Ishikawa (cell line): ENCODE results near the gene MRPS9.

ENCODE experiments used
- CEBPB ChIP-seq: IDR thresholded peaks from 2 replicates; pipeline ENCODE4 v1.6.1; 2012
- CREB1 ChIP-seq: IDR thresholded peaks from 2 replicates; pipeline ENCODE4 v1.6.1; 2012; ENCODE audit warnings: low read depth
- EGR1 ChIP-seq: IDR thresholded peaks from 2 replicates; pipeline ENCODE4 v1.6.1; 2012
- EP300 ChIP-seq: IDR thresholded peaks from 2 replicates; pipeline ENCODE4 v1.6.1; 2012; ENCODE audit warnings: borderline replicate concordance
- FOXM1 ChIP-seq: IDR thresholded peaks from 2 replicates; pipeline ENCODE4 v1.6.1; 2012; ENCODE audit warnings: low read depth, borderline replicate concordance
- NFIC ChIP-seq: IDR thresholded peaks from 2 replicates; pipeline ENCODE4 v1.6.1; 2012
- RAD21 ChIP-seq: IDR thresholded peaks from 2 replicates; pipeline ENCODE4 v1.6.1; 2012; ENCODE audit warnings: low read depth
- TAF1 ChIP-seq: IDR thresholded peaks from 2 replicates; pipeline ENCODE4 v1.6.1; 2012; ENCODE audit warnings: low read depth, mild to moderate bottlenecking
- TCF12 ChIP-seq: IDR thresholded peaks from 2 replicates; pipeline ENCODE4 v1.6.1; 2012; ENCODE audit warnings: low read depth
- TEAD4 ChIP-seq: IDR thresholded peaks from 2 replicates; pipeline ENCODE4 v1.6.1; 2012
- YY1 ChIP-seq: IDR thresholded peaks from 2 replicates; pipeline ENCODE4 v1.6.1; 2012; ENCODE audit warnings: low read depth
- ZBTB7A ChIP-seq: IDR thresholded peaks from 2 replicates; pipeline ENCODE4 v1.6.1; 2012; ENCODE audit warnings: low read depth
- TF ChIP-seq, protein P1 (sequence below): IDR thresholded peaks from 2 replicates; pipeline ENCODE4 v1.6.1; 2012
- TF ChIP-seq, protein P2 (sequence below): IDR thresholded peaks from 2 replicates; pipeline ENCODE4 v1.6.1; 2012; ENCODE audit warnings: low read depth, mild to moderate bottlenecking
- TF ChIP-seq, protein P3 (sequence below): IDR thresholded peaks from 2 replicates; pipeline ENCODE4 v1.6.1; 2012

MRPS9 gene

DNA sequence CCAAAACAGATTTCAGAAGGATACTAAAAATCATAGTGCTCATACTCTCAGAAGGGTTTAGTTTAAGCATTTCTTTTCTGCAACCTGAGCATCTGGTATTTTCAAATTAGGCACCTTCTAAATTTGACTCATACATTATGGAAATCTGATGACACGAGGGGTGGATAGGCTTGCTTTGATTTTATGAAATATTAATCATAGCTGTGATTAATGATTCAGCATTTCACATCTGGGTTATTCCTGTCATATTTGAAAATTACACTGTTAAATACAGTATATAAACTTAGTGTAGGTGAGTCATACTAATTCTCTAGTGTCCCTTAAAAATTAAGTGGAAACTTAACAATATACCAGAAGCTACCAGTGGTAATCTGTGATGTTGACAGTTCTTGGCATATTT lies 47.7 kb downstream of the MRPS9 start:
- TF ChIP-seq CEBPB (no peak), TEAD4 (no peak), CREB1 (no peak), RAD21 (no peak), TCF12 (no peak), YY1 (no peak)
- TF ChIP-seq, protein P1, sequence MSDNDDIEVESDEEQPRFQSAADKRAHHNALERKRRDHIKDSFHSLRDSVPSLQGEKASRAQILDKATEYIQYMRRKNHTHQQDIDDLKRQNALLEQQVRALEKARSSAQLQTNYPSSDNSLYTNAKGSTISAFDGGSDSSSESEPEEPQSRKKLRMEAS: no peak
- TF ChIP-seq, protein P2, sequence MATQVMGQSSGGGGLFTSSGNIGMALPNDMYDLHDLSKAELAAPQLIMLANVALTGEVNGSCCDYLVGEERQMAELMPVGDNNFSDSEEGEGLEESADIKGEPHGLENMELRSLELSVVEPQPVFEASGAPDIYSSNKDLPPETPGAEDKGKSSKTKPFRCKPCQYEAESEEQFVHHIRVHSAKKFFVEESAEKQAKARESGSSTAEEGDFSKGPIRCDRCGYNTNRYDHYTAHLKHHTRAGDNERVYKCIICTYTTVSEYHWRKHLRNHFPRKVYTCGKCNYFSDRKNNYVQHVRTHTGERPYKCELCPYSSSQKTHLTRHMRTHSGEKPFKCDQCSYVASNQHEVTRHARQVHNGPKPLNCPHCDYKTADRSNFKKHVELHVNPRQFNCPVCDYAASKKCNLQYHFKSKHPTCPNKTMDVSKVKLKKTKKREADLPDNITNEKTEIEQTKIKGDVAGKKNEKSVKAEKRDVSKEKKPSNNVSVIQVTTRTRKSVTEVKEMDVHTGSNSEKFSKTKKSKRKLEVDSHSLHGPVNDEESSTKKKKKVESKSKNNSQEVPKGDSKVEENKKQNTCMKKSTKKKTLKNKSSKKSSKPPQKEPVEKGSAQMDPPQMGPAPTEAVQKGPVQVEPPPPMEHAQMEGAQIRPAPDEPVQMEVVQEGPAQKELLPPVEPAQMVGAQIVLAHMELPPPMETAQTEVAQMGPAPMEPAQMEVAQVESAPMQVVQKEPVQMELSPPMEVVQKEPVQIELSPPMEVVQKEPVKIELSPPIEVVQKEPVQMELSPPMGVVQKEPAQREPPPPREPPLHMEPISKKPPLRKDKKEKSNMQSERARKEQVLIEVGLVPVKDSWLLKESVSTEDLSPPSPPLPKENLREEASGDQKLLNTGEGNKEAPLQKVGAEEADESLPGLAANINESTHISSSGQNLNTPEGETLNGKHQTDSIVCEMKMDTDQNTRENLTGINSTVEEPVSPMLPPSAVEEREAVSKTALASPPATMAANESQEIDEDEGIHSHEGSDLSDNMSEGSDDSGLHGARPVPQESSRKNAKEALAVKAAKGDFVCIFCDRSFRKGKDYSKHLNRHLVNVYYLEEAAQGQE: no peak

DNA sequence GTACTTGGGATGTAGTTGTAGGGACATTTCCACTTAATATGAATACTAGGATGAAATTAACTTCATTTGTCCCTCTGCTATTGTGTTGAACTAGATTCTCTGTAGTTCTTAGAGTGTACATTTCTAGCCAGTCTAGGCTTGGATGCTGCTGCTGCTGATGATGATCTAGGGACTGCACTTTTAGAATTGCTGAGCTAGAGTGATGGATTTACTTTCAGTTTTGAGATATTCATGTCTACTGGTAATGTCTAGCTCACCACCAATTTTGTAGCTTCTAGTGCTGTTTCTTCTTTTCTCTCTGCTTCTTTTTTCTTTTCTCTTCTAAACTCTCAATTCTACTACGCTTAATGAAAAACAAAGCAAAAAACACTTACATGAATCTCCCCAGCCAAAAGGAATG lies 49.4 kb downstream of the MRPS9 start:
- TF ChIP-seq ZBTB7A (no peak), NFIC (no peak), CEBPB (no peak), RAD21 (no peak), CREB1 (no peak), FOXM1 (no peak), TEAD4 (no peak), EP300 (no peak), YY1 (no peak), EGR1 (no peak), TAF1 (no peak), TCF12 (no peak)
- TF ChIP-seq, protein P2: no peak
- TF ChIP-seq, protein P1: no peak
- TF ChIP-seq, protein P3, sequence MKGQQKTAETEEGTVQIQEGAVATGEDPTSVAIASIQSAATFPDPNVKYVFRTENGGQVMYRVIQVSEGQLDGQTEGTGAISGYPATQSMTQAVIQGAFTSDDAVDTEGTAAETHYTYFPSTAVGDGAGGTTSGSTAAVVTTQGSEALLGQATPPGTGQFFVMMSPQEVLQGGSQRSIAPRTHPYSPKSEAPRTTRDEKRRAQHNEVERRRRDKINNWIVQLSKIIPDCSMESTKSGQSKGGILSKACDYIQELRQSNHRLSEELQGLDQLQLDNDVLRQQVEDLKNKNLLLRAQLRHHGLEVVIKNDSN: no peak

DNA sequence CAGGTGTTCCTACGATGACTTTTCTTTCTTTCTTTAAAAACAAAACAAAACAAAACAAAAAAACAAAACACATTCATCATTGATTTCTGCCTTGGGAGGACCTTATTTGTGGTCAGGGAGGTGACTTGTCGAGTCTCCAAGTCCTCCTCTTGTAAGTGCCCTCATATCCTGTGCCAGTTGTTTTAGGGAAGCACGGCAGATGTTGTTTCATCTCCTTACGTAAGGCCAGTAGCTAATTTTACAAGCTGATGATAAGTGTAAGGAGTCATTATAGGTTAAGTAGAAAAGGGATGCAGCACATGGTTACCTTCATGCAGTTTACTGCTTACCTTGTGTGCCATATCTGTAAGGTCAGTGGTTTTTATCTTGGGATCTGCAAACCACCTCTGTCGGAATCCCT lies 52.2 kb downstream of the MRPS9 start:
- TF ChIP-seq, protein P1: no peak
- TF ChIP-seq NFIC (no peak), CREB1 (no peak), TCF12 (no peak), FOXM1 (no peak), CEBPB (no peak), TEAD4 (no peak), ZBTB7A (no peak), EP300 (no peak), TAF1 (no peak), RAD21 (no peak)
- TF ChIP-seq, protein P2: no peak
- TF ChIP-seq, protein P3: no peak

- TF ChIP-seq RAD21 (no peak), CREB1 (no peak)
Observed at GRCh38 chr2:105092797-105093196, 54.9 kb downstream of the MRPS9 start.

DNA sequence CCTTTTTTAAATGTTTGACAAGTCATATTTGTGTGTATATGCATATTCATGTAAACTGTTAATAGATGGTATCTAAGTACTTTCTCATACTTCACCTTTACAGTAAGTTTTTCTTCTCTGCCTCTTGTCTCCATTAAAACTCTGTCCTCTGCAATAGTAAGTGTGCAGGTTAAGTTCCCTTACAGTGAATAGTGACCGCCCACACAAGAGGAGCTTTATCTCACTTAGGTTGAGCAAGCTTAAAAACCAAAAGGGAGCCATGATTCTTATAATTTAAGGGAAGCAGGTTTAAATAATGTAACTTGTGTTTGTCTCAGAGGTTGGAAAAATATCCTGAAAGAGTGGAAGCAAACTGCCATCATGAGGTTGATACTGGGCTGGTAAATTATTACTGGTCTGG lies 61.3 kb downstream of the MRPS9 start:
- TF ChIP-seq TAF1 (no peak), RAD21 (no peak), EGR1 (no peak), CEBPB (no peak)
